Astrocyte of the spinal cord (primary cell): ENCODE measurements around the gene PCDH7.

Experiments used
- DNase-seq: peaks from one replicate; pipeline ENCODE4 v3.0.0; 2011; ENCODE audit warnings: low read depth, low spot score
- H3K4me3 ChIP-seq: 2 replicates; pipeline ENCODE4 v1.5.1; 2011; ENCODE audit warnings: low read depth, mild to moderate bottlenecking, low read length, moderate library complexity
- CTCF ChIP-seq: IDR thresholded peaks from 2 replicates; pipeline ENCODE4 v1.5.1; 2012; ENCODE audit warnings: low read depth, mild to moderate bottlenecking, low read length, inconsistent platforms
- in situ Hi-C: cut with HindIII; loops from 2 replicates; pipeline ENCODE4 v1.10.0; 2017; ENCODE audit warnings: low sequenced_read_pairs

Gene PCDH7

GRCh38 chr4:30753316-30753715 is 33.1 kb downstream of the PCDH7 start:
- H3K4me3 ChIP-seq, result no peak overlapping the region
- in situ Hi-C loops, result no loop called here
- TF ChIP-seq CTCF, result no peak
- DNase-seq, result peak; percentile 57

GRCh38 chr4:30754021-30754420 is 33.9 kb downstream of the PCDH7 start:
- H3K4me3 ChIP-seq, result no peak overlapping the region
- in situ Hi-C loops, result no loop called here
- DNase-seq, result peak; percentile 58
- no peak for TF ChIP-seq CTCF

- no peak overlapping the region for H3K4me3 ChIP-seq
- in situ Hi-C loops, result no loop called here
- no peak for TF ChIP-seq CTCF
- peak; percentile 38 for DNase-seq
Observed at GRCh38 chr4:30755346-30755745, 35.2 kb downstream of the PCDH7 start.

- in situ Hi-C loops, result no loop called here
- H3K4me3 ChIP-seq, result no peak overlapping the region
- no peak for TF ChIP-seq CTCF
- no peak for DNase-seq
Observed at GRCh38 chr4:30756553-30756952, 36.4 kb downstream of the PCDH7 start.

- TF ChIP-seq CTCF, result no peak
- peak; percentile 81 for DNase-seq
Observed at GRCh38 chr4:30757357-30757756, 37.2 kb downstream of the PCDH7 start.

GRCh38 chr4:30760551-30760950 is 40.4 kb downstream of the PCDH7 start:
- in situ Hi-C loops, result no loop called here
- no peak for TF ChIP-seq CTCF
- DNase-seq, result no peak
- no peak overlapping the region for H3K4me3 ChIP-seq

More at GRCh38 chr4:30757357-30757756, 37.2 kb downstream of the PCDH7 start:
- H3K4me3 ChIP-seq, result no peak overlapping the region
- in situ Hi-C loops, result no loop called here

- no peak for TF ChIP-seq CTCF
- DNase-seq, result peak; percentile 35
- in situ Hi-C loops, result no loop called here
- H3K4me3 ChIP-seq, result no peak overlapping the region
Observed at GRCh38 chr4:30763321-30763727, 43.2 kb downstream of the PCDH7 start.
